ENCODE data around the gene SLC46A3. TPM values are rescaled to one million over a fixed set of nuclear protein-coding genes. Genes with fewer than 3 reads are reported as not detected.

SLC46A3 gene
- total and polyA plus RNA-seq, 2 donors (not counting 1 experiment from before 2014, with no cell fraction given), result 13.1 to 19.0 TPM

DNA sequence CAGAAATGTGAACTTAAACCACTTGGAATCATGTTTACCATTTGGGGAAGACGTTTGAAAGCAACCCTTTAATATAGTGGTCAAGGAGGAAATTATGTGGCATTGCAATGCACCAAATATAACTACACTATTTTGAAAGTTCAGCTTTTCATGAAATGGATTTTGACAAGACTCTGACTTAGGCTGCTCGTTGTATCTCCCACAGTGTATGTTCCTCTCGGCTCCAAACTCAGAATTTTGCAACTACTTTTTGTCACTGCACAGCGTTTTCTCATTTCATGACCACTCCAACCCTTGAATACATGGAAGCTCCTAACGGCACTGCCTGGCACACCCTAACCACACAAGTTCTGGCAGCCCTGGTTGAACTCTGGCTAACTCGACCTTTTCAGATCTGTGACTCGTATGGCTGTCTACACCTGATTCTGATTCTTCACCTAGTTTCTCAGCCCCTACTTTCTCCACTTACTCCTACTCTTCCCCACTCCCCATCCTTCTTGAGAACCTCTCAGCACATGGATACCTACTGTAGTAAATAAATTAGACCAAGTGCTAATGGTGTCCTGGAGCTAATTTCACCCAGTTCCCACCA is 66.9 kb downstream of the SLC46A3 start:
- Histone ChIP-seq H3K4me2 (replicated peaks; ENCODE audit: low read depth, low read length, poor library complexity, severe bottlenecking) (no peak overlapping the region), H3K9me3 (ENCODE audit: control extremely low read depth in 1 of 3, control insufficient read depth in 2 of 3, insufficient read depth in 1 of 3, low read length in 2 of 3) (peaks cover 0 to 1% (median 0%) of the 10 kb centered on the region in 3 donors), H2AFZ (ENCODE audit: insufficient read depth, low read depth, low read length, poor library complexity, severe bottlenecking) (no peak overlapping the region), H3K79me2 (ENCODE audit: control insufficient read depth, insufficient read depth, low read length) (peaks cover 85% of the 10 kb centered on the region), H3K36me3 (replicated peaks in 1 of 2; ENCODE audit: control extremely low read depth in 1 of 2, control insufficient read depth in 1 of 2, extremely low read depth in 1 of 2, insufficient read depth in 2 of 2, low read length in 1 of 2) (peaks cover 3 to 4% of the 10 kb centered on the region in 2 experiments), H3K9ac (ENCODE audit: low read length) (no peak overlapping the region), H3K27me3 (replicated peaks in 1 of 4; ENCODE audit: control extremely low read depth in 1 of 4, control insufficient read depth in 3 of 4, insufficient read depth in 4 of 4, low read length in 3 of 4) (no peaks in the 10 kb centered on the region), H3K4me3 (ENCODE audit: control extremely low read depth in 1 of 5, extremely low read depth in 1 of 5, insufficient read depth in 1 of 5, low read depth in 2 of 5, low read length in 4 of 5) (no peak overlapping the region), H3K4me1 (ENCODE audit: control insufficient read depth in 2 of 2, insufficient read depth in 2 of 2, low read length in 2 of 2) (peaks cover 13 to 15% of the 10 kb centered on the region in 2 donors), H4K20me1 (ENCODE audit: control insufficient read depth, insufficient read depth, low read length, poor library complexity, severe bottlenecking) (no peaks in the 10 kb centered on the region), H3K27ac (ENCODE audit: low read length in 2 of 2) (peak overlapping the region in 1 of 2 donors; percentile 27)
- DNase-seq, result no peak
- Mint-ChIP-seq H3K4me1 (peaks cover 16% of the 10 kb centered on the region), H3K27ac (no peak overlapping the region), H3K27me3 (no peaks in the 10 kb centered on the region), H3K4me3 (no peak overlapping the region), H3K9me3 (ENCODE audit: insufficient read depth) (no peaks in the 10 kb centered on the region)
- CTCF ChIA-PET, result interaction anchor here (0.6 kb wide), 1 partner anchor 16 kb away, joined by 3 read pairs; no protein-coding TSS in a partner anchor
- no peak for TF ChIP-seq EZH2 (IDR thresholded peaks at IDR 0.05; ENCODE audit: borderline replicate concordance, insufficient read depth, low read depth, low read length, poor library complexity, severe bottlenecking)
- TF ChIP-seq, protein P1, sequence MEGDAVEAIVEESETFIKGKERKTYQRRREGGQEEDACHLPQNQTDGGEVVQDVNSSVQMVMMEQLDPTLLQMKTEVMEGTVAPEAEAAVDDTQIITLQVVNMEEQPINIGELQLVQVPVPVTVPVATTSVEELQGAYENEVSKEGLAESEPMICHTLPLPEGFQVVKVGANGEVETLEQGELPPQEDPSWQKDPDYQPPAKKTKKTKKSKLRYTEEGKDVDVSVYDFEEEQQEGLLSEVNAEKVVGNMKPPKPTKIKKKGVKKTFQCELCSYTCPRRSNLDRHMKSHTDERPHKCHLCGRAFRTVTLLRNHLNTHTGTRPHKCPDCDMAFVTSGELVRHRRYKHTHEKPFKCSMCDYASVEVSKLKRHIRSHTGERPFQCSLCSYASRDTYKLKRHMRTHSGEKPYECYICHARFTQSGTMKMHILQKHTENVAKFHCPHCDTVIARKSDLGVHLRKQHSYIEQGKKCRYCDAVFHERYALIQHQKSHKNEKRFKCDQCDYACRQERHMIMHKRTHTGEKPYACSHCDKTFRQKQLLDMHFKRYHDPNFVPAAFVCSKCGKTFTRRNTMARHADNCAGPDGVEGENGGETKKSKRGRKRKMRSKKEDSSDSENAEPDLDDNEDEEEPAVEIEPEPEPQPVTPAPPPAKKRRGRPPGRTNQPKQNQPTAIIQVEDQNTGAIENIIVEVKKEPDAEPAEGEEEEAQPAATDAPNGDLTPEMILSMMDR (IDR thresholded peaks at IDR 0.05), result no peak
- intact Hi-C loops (cut with micrococcal nuclease), result no loop called here
- no peak for ATAC-seq (ENCODE audit: low read depth)
- WGBS (ENCODE audit: insufficient coverage), result 94% methylated on average over 6 of the region's 7 CpGs
- POLR2A ChIA-PET, result no interaction called here

DNA sequence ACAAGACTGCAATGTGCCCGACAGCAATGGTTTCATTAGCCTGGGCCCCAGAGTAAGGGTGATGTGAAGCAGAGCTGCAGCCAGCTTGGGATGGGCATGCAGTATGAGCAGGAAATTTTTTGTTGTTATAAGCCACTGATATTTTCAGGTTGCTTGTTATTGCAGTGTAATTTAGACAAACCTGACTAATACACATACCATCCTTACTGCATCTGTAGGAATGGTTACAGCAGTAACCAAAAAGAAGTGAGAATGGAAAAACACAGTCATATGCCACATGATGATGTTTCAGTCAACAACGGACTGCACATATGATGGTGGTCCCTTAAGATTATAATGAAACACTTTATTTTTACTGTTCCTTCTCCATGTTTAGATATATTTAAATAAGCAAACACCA is 68.5 kb downstream of the SLC46A3 start:
- DNase-seq (no peak), ATAC-seq (ENCODE audit: low read depth) (no peak)
- Histone ChIP-seq H3K27ac (ENCODE audit: low read length in 2 of 2) (no peak overlapping the region), H2AFZ (ENCODE audit: insufficient read depth, low read depth, low read length, poor library complexity, severe bottlenecking) (no peak overlapping the region), H3K4me2 (replicated peaks; ENCODE audit: low read depth, low read length, poor library complexity, severe bottlenecking) (no peak overlapping the region), H3K36me3 (replicated peaks in 1 of 2; ENCODE audit: control extremely low read depth in 1 of 2, control insufficient read depth in 1 of 2, extremely low read depth in 1 of 2, insufficient read depth in 2 of 2, low read length in 1 of 2) (peaks cover 3 to 4% of the 10 kb centered on the region in 2 experiments), H3K9me3 (ENCODE audit: control extremely low read depth in 1 of 3, control insufficient read depth in 2 of 3, insufficient read depth in 1 of 3, low read length in 2 of 3) (peaks cover 0 to 1% (median 0%) of the 10 kb centered on the region in 3 donors), H3K27me3 (replicated peaks in 1 of 4; ENCODE audit: control extremely low read depth in 1 of 4, control insufficient read depth in 3 of 4, insufficient read depth in 4 of 4, low read length in 3 of 4) (no peaks in the 10 kb centered on the region), H3K9ac (ENCODE audit: low read length) (no peak overlapping the region), H3K4me1 (ENCODE audit: control insufficient read depth in 2 of 2, insufficient read depth in 2 of 2, low read length in 2 of 2) (peaks cover 0 to 3% of the 10 kb centered on the region in 2 donors), H4K20me1 (ENCODE audit: control insufficient read depth, insufficient read depth, low read length, poor library complexity, severe bottlenecking) (no peaks in the 10 kb centered on the region), H3K4me3 (ENCODE audit: control extremely low read depth in 1 of 5, extremely low read depth in 1 of 5, insufficient read depth in 1 of 5, low read depth in 2 of 5, low read length in 4 of 5) (no peak overlapping the region), H3K79me2 (ENCODE audit: control insufficient read depth, insufficient read depth, low read length) (peaks cover 84% of the 10 kb centered on the region)
- no CpG with 5 or more reads among the region's 2 CpGs for WGBS (ENCODE audit: insufficient coverage)
- Mint-ChIP-seq H3K27ac (no peak overlapping the region), H3K4me1 (peaks cover 6% of the 10 kb centered on the region), H3K27me3 (no peaks in the 10 kb centered on the region), H3K4me3 (no peak overlapping the region), H3K9me3 (ENCODE audit: insufficient read depth) (no peaks in the 10 kb centered on the region)
- intact Hi-C loops (cut with micrococcal nuclease), result no loop called here
- POLR2A ChIA-PET, result no interaction called here
- CTCF ChIA-PET, result no interaction called here
- no peak for TF ChIP-seq EZH2 (IDR thresholded peaks at IDR 0.05; ENCODE audit: borderline replicate concordance, insufficient read depth, low read depth, low read length, poor library complexity, severe bottlenecking)
- TF ChIP-seq, protein P1 (IDR thresholded peaks at IDR 0.05), result no peak
